Epithelial cell of esophagus (primary cell): ENCODE measurements around the gene PRDM16.

Experiments used
- DNase-seq: peaks from one replicate; pipeline ENCODE4 v3.0.0; 2010; ENCODE audit warnings: low read depth
- H3K4me3 ChIP-seq: 2 replicates; pipeline ENCODE4 v1.5.1; 2011; ENCODE audit warnings: mild to moderate bottlenecking, low read length, control low read depth
- TF ChIP-seq, protein P1 (sequence below): IDR thresholded peaks from 2 replicates; pipeline ENCODE4 v1.5.1; 2011; ENCODE audit warnings: low read depth, mild to moderate bottlenecking, low read length, control low read depth, inconsistent platforms; ENCODE audit not compliant: insufficient read depth; ENCODE audit errors: missing control alignments

The PRDM16 gene

DNA sequence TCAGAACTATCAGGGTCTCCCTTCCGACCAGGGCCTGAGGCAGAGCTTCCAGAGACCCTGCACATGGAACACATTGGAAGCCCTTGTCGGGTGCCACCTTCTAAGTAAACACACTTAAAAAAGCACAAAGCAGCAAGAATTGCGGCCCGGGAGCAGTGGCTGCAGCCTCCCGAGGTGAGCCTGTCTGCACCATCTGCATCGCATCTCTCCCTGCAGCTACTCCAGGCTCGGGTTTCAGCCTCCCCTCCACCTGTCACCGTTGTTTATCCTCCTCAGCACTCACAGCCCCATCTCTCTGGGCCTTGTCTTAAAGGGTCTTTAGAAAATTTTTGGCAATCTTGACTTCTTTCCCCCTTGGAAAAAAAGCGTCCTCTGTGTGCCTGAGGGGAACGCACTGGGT, 290.3 kb downstream of the PRDM16 start:
- DNase-seq: no peak
- H3K4me3 ChIP-seq: no peak overlapping the region
- TF ChIP-seq, protein P1, sequence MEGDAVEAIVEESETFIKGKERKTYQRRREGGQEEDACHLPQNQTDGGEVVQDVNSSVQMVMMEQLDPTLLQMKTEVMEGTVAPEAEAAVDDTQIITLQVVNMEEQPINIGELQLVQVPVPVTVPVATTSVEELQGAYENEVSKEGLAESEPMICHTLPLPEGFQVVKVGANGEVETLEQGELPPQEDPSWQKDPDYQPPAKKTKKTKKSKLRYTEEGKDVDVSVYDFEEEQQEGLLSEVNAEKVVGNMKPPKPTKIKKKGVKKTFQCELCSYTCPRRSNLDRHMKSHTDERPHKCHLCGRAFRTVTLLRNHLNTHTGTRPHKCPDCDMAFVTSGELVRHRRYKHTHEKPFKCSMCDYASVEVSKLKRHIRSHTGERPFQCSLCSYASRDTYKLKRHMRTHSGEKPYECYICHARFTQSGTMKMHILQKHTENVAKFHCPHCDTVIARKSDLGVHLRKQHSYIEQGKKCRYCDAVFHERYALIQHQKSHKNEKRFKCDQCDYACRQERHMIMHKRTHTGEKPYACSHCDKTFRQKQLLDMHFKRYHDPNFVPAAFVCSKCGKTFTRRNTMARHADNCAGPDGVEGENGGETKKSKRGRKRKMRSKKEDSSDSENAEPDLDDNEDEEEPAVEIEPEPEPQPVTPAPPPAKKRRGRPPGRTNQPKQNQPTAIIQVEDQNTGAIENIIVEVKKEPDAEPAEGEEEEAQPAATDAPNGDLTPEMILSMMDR: no peak

DNA sequence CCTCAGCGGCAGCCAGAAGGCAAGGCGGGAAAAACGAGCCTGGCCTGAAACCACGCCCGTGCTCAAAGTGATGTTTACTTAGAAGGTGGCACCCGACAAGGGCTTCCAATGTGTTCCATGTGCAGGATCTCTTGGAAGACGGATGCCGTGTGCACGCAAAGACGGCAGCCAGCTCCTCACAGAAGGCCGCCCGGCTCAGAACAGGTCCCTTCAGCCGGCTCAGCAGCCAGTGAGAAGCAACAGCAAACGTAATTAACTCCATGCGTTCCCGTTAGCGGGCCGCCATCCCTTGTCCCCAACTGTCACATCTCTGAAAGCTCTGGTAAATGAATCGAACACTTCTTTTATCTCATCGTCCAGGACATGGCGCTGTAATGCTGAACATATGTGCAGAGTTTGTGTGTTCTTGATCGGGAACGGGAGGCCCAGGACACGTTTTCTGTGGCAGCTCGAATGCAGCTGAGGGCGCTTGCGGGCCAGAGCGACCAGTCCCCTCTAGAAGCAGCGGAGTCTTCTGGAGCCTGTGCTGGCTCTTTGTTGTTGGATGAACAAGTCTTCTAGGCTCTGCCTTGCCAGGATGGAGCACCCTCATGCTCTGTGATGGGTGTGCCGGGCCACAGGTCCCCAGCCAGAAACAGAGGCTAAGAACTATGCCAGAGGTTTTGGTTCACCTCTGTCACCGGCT, 290.9 kb downstream of the PRDM16 start:
- no peak for DNase-seq
- TF ChIP-seq, protein P1: no peak
- no peak overlapping the region for H3K4me3 ChIP-seq

- no peak overlapping the region for H3K4me3 ChIP-seq
- TF ChIP-seq, protein P1: no peak
- no peak for DNase-seq
Observed at GRCh38 chr1:3360646-3361257, 291.7 kb downstream of the PRDM16 start.

- TF ChIP-seq, protein P1: no peak
- H3K4me3 ChIP-seq: no peak overlapping the region
- no peak for DNase-seq
Observed at GRCh38 chr1:3363023-3363422, 294.0 kb downstream of the PRDM16 start.

- TF ChIP-seq, protein P1: no peak
- no peak overlapping the region for H3K4me3 ChIP-seq
- DNase-seq: no peak
Observed at GRCh38 chr1:3363756-3364155, 294.8 kb downstream of the PRDM16 start.

GRCh38 chr1:3364551-3364950, 295.5 kb downstream of the PRDM16 start:
- TF ChIP-seq, protein P1: no peak
- no peak for DNase-seq
- no peak overlapping the region for H3K4me3 ChIP-seq

GRCh38 chr1:3364983-3365382, 296.0 kb downstream of the PRDM16 start:
- TF ChIP-seq, protein P1: no peak
- H3K4me3 ChIP-seq: no peak overlapping the region
- DNase-seq: no peak
